SK-N-SH treated with all-trans-retinoic acid at 6 μM for 48 hours (cell line): Measurements from ENCODE around the gene MAP3K7.

Experiments
- TCF4 ChIP-seq: fragments of 250-450 bp; sonication (Bioruptor Pico); IDR thresholded peaks from 2 replicates; pipeline ENCODE4 v1.8.0; 2021; ENCODE audit warnings: mild to moderate bottlenecking, moderate library complexity, borderline replicate concordance
- ZC3H10 ChIP-seq: fragments of 250-450 bp; sonication (Bioruptor Pico); IDR thresholded peaks from 2 replicates; pipeline ENCODE4 v1.5.1; 2021; ENCODE audit warnings: mild to moderate bottlenecking, moderate library complexity
- ZFP30 ChIP-seq: fragments of 450-650 bp; formaldehyde crosslinking; IDR thresholded peaks from 2 replicates; pipeline ENCODE4 v1.5.0; 2022; ENCODE audit warnings: mild to moderate bottlenecking, moderate library complexity
- ZNF70 ChIP-seq: fragments of 450-650 bp; formaldehyde crosslinking; IDR thresholded peaks from 2 replicates; pipeline ENCODE4 v1.5.0; 2020; ENCODE audit warnings: mild to moderate bottlenecking, moderate library complexity

DNA sequence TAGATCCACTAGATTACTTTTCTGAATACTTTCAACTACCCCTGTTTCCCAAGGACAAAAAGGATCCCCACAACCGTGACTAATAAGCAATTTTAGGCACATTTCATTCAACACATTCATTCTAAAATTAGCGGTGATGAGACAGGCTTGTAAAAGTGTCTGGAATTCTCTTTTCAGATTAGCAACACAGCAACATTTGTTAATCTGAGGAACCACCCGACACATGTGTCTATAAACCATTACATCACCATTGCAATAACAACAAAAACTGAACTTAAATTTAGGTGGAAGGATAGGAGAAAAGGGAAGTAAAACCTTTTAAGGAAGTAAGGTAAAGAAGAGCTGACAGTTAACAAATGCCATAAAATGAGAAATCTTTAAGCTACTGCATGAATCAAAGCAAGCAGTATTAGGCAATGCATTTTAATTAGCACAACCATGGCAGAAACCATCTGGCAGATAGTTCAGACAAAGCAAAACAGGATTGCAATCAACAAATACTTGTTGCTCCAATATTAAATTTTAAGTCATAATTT is 49.1 kb downstream of the MAP3K7 start:
- no peak for TF ChIP-seq TCF4 (CRISPR knock-in tag)
- TF ChIP-seq ZFP30 (CRISPR knock-in tag): no peak
- no peak for TF ChIP-seq ZNF70 (CRISPR knock-in tag)
- TF ChIP-seq ZC3H10: no peak
